C4-2B (cell line): Measurements from ENCODE around the gene STK26.

Source experiments
- CTCF ChIP-seq: fragments of 450-650 bp; conservative IDR thresholded peaks from 2 replicates; pipeline ENCODE4 v1.5.1; 2017; ENCODE audit warnings: mild to moderate bottlenecking
- ZFX ChIP-seq: fragments of 450-650 bp; IDR thresholded peaks from 2 replicates; pipeline ENCODE4 v1.6.1; 2017

- TF ChIP-seq CTCF, result no peak
- TF ChIP-seq ZFX, result no peak
Observed at GRCh38 chrX:131975851-131976250, 47.3 kb upstream of the STK26 start.
